Dermis microvascular lymphatic vessel endothelial cell (primary cell): Measurements from ENCODE around the gene CP. TPM values are rescaled to one million over a fixed set of nuclear protein-coding genes. Genes with fewer than 3 reads are reported as not detected.
A peak's percentile ranks its signal among the peaks of the same experiment; 100 is the strongest.

ENCODE experiments used
- DNase-seq, 2 donors: peaks; one replicate each; pipeline versions ENCODE4 v3.0.0 to v3.0.0-alpha.2; 2010; ENCODE audit warnings: low read depth in 2 of 2
- total RNA-seq: library from RNA; depleted of rRNA; stranded (reverse); fragments of >200 nt; gene quantifications from 2 replicates; pipeline ENCODE4 v1.2.1, GENCODE V29; 2014

Gene CP
- total RNA-seq, 1 donor from 2014 or later, result not detected

- no peak for DNase-seq
Observed at GRCh38 chr3:149186219-149186618, 35.4 kb downstream of the CP start.

GRCh38 chr3:149181182-149181581 lies 40.4 kb downstream of the CP start:
- no peak for DNase-seq

- peak; percentile 24 to 98 for DNase-seq
Observed at GRCh38 chr3:149180057-149180573, 41.5 kb downstream of the CP start.

GRCh38 chr3:149179220-149179619 lies 42.4 kb downstream of the CP start:
- peak; percentile 52 to 82 for DNase-seq

GRCh38 chr3:149177122-149177521 lies 44.5 kb downstream of the CP start:
- DNase-seq, result no peak

- DNase-seq, result no peak
Observed at GRCh38 chr3:149174901-149175300, 46.7 kb downstream of the CP start.

- no peak for DNase-seq
Observed at GRCh38 chr3:149170672-149171071, 51.0 kb downstream of the CP start.

GRCh38 chr3:149167898-149168297 lies 53.7 kb downstream of the CP start:
- DNase-seq, result no peak

GRCh38 chr3:149163066-149163465 lies 58.6 kb downstream of the CP start:
- no peak for DNase-seq

GRCh38 chr3:149162007-149162406 lies 59.6 kb downstream of the CP start:
- no peak for DNase-seq

GRCh38 chr3:149160754-149161300 lies 60.8 kb downstream of the CP start:
- no peak for DNase-seq

- DNase-seq, result no peak
Observed at GRCh38 chr3:149153402-149153801, 68.2 kb downstream of the CP start.

- DNase-seq, result no peak
Observed at GRCh38 chr3:149152420-149152819, 69.2 kb downstream of the CP start.

GRCh38 chr3:149151843-149152242 lies 69.8 kb downstream of the CP start:
- DNase-seq, result peak; percentile 4 to 68

GRCh38 chr3:149150436-149150835 lies 71.2 kb downstream of the CP start:
- DNase-seq, result no peak

GRCh38 chr3:149145974-149146373 lies 75.7 kb downstream of the CP start:
- peak in 1 of 2 donors; percentile 25 for DNase-seq

GRCh38 chr3:149145356-149145755 lies 76.3 kb downstream of the CP start:
- DNase-seq, result no peak

GRCh38 chr3:149142682-149143081 lies 78.9 kb downstream of the CP start:
- no peak for DNase-seq

- DNase-seq, result no peak
Observed at GRCh38 chr3:149134575-149134974, 87.1 kb downstream of the CP start.

GRCh38 chr3:149131589-149131988 lies 90.0 kb downstream of the CP start:
- no peak for DNase-seq

- DNase-seq, result peak; percentile 69 to 91
Observed at GRCh38 chr3:149129326-149130205, 92.1 kb downstream of the CP start, which contains the start of gene HPS3. Gene HPS3 (plus strand): TSS chr3:149129638. CDS start chr3:149129724, 86 bp downstream.

- no peak for DNase-seq
Observed at GRCh38 chr3:149128821-149129220, 92.8 kb downstream of the CP start.
